Spinal cord (tissue), 10 donors: ENCODE results near the gene JAML. TPM values are rescaled to one million over a fixed set of nuclear protein-coding genes. Genes with fewer than 3 reads are reported as not detected.

ENCODE experiments used
- DNase-seq, 6 donors: peaks; one replicate each; pipeline versions ENCODE4 v3.0.0 to v3.0.0-alpha.2; 2013 to 2015; ENCODE audit warnings: low spot score in 6 of 6, low read depth in 4 of 6
- H3K27ac ChIP-seq: one replicate; pipeline ENCODE4 v1.5.1; 2013; ENCODE audit warnings: low read depth, low read length, control low read depth
- H3K27me3 ChIP-seq: one replicate; pipeline ENCODE4 v1.6.1; 2013; ENCODE audit warnings: low read length; ENCODE audit not compliant: control insufficient read depth, insufficient read depth
- H3K36me3 ChIP-seq: one replicate; pipeline ENCODE4 v1.6.1; 2013; ENCODE audit warnings: low read length; ENCODE audit not compliant: control insufficient read depth, insufficient read depth
- H3K4me1 ChIP-seq: one replicate; pipeline ENCODE4 v1.6.1; 2013; ENCODE audit warnings: low read length; ENCODE audit not compliant: control insufficient read depth, insufficient read depth
- H3K4me3 ChIP-seq: one replicate; pipeline ENCODE4 v1.5.1; 2013; ENCODE audit warnings: low read depth, low read length, control low read depth
- H3K9me3 ChIP-seq: one replicate; pipeline ENCODE4 v1.6.1; 2013; ENCODE audit warnings: low read length; ENCODE audit not compliant: control insufficient read depth, insufficient read depth
- WGBS: methylation state at CpG from one replicate; pipeline ENCODE4 v1.1.5; 2013; ENCODE audit warnings: missing lambda C conversion rate; ENCODE audit not compliant: insufficient coverage; 5-methylcytosine and 5-hydroxymethylcytosine counted together
- polyA plus RNA-seq, 2 donors: library from polyadenylated mRNA; unstranded; fragments of 120-200 nt; gene quantifications; one replicate each; pipeline ENCODE4 v1.2.1, GENCODE V29; 2013; ENCODE audit not compliant: insufficient read length in 2 of 2
- total RNA-seq, 2 donors: library from RNA; depleted of rRNA in 1 of 2; stranded (reverse); fragments of 120-200 nt in 1 of 2; fragments of >200 nt in 1 of 2; gene quantifications; one replicate each; pipeline versions ENCODE4 v1.2.3 to v1.2.4, GENCODE V29; 2013 to 2014
- donor health status: healthy.

The JAML gene
- total and polyA plus RNA-seq, 4 donors: 0.52 to 9.2 (median 5.2) TPM

DNA sequence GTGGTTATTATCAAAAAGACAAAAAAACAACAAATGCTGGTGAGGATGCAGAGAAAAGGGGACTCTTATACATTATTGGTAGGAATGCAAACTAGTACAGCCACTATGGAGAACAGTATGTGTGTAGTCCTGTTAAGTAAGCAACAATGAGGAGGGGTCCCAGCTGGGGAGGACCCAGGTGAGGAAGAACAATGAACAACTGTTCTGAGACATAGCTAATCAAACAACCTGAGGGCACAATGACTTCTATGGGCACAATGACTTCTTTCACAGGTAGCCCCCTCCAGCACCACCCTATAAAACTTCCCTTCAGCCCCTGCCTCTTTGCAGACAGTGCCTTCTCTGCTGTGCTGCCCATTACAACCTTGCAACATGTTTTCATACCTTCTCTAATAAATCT is 5.6 kb downstream of the JAML start:
- H3K27ac ChIP-seq: no peak overlapping the region
- H3K27me3 ChIP-seq: peaks cover 15% of the 10 kb centered on the region
- no peak overlapping the region for H3K4me3 ChIP-seq
- H3K9me3 ChIP-seq: no peaks in the 10 kb centered on the region
- no peaks in the 10 kb centered on the region for H3K36me3 ChIP-seq
- no peaks in the 10 kb centered on the region for H3K4me1 ChIP-seq
- DNase-seq: no peak

DNA sequence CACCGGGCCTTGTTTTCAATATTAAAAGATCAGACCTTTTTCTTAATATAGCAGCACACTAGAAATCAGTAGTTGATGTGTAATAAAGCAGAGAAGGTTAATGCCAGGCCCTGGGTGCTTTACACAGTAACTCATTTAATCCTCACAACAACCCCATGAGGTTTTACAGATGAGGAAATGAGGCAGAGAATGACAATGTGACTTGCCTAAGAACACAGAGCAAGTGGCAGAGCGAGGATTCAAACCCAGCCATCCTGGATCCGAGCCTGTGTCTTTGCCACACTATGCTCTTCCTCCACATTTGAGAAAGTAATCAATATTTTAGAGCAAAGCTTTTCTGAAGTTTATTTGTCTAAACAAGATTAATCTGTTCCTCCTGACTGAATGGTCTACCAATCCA is 7.2 kb downstream of the JAML start:
- H3K4me3 ChIP-seq: no peak overlapping the region
- no peaks in the 10 kb centered on the region for H3K36me3 ChIP-seq
- no peak overlapping the region for H3K27ac ChIP-seq
- peaks cover 16% of the 10 kb centered on the region for H3K27me3 ChIP-seq
- no peak for DNase-seq
- no peaks in the 10 kb centered on the region for H3K4me1 ChIP-seq
- no CpG with 5 or more reads among the region's 3 CpGs for WGBS
- no peaks in the 10 kb centered on the region for H3K9me3 ChIP-seq

DNA sequence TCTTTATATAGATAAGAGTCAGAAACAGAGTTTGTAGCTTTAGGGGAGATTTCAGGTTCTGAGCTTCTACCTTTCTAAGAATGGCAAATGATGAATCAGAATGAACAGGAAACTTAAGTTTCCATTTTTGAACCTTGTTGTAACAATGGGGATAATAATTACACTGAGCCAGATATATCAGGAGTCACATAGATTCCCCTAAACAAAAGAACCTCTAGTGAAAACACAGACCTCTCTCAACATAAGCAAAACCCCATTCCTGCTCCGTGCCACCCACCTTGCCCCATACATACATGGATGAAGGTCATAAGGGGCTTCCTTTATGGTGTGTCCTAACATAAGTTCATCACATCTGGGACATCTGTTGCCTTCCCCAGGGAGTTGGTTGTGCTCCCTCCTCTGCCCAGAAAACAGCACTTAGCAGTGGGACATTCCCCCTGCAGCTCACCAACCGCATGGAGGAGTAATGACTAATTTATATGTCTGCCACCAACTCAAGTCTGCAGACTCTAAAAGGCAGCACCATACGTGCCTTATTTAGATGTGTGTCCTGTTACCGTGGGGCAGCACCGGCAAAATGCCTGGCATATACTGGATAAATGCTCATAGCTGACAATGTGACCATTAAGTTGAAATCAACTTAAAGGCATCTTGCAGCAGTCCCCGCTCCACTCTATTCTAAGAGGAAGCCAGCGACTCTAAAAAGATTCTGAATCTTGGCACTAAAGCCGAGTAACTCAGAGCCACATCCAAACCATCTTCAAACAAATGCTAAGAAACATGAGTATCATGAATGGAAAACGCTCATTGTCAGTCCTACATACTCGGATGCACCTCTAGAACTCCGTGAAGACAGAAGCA is 8.0 kb downstream of the JAML start:
- DNase-seq: no peak

DNA sequence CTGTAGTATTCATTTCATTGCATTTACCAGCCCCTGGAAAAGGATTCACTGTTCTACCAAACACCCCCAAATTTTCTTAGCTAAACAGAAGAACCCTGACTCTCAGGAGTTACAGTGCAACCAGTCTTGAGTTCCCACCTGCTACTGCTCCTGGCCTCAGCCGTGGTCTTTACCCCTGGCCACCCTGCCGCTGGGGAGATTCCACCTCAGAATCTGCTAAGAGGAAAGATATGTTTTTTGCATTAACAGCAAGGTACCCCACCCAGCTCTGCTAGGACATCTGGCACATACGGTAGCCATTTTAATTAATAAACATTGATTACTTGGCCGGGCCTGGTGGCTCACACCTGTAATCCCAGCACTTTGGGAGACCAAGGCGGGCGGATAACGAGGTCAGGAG is 9.0 kb downstream of the JAML start:
- Histone ChIP-seq H3K27me3 (peaks cover 29% of the 10 kb centered on the region), H3K4me1 (no peaks in the 10 kb centered on the region), H3K27ac (no peak overlapping the region), H3K36me3 (no peaks in the 10 kb centered on the region), H3K4me3 (no peak overlapping the region), H3K9me3 (no peaks in the 10 kb centered on the region)
- WGBS: 100% methylated on average over 3 of the region's 7 CpGs
- no peak for DNase-seq

More for the DNA sequence above, 8.0 kb downstream of the JAML start:
- H3K9me3 ChIP-seq: no peaks in the 10 kb centered on the region
- peaks cover 23% of the 10 kb centered on the region for H3K27me3 ChIP-seq
- no peak overlapping the region for H3K4me3 ChIP-seq
- H3K36me3 ChIP-seq: no peaks in the 10 kb centered on the region
- no peaks in the 10 kb centered on the region for H3K4me1 ChIP-seq
- 64% methylated on average over 10 of the region's 11 CpGs for WGBS
- no peak overlapping the region for H3K27ac ChIP-seq

DNA sequence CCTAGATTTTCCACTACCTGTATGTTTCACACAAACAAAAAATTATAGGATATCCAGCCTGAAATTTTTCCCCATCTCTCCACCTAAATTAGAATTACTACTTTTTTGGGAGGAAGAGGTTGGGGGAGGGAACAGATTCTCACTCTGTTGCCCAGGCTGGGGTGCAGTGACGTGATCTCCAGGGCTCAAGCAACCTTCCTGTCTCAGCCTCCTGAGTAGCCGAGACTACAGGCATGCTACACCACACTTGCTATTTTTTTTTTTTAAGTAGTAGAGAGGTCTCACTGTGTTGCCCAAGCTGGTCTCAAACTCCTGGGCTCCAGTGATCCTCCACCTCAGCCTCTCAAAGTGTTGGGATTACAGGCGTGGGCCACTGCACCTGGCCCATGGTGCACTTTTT is 9.5 kb downstream of the JAML start:
- Histone ChIP-seq H3K4me3 (no peak overlapping the region), H3K4me1 (no peaks in the 10 kb centered on the region), H3K27me3 (peaks cover 31% of the 10 kb centered on the region), H3K9me3 (no peaks in the 10 kb centered on the region), H3K27ac (no peak overlapping the region), H3K36me3 (no peaks in the 10 kb centered on the region)
- no CpG with 5 or more reads among the region's 3 CpGs for WGBS
- no peak for DNase-seq

DNA sequence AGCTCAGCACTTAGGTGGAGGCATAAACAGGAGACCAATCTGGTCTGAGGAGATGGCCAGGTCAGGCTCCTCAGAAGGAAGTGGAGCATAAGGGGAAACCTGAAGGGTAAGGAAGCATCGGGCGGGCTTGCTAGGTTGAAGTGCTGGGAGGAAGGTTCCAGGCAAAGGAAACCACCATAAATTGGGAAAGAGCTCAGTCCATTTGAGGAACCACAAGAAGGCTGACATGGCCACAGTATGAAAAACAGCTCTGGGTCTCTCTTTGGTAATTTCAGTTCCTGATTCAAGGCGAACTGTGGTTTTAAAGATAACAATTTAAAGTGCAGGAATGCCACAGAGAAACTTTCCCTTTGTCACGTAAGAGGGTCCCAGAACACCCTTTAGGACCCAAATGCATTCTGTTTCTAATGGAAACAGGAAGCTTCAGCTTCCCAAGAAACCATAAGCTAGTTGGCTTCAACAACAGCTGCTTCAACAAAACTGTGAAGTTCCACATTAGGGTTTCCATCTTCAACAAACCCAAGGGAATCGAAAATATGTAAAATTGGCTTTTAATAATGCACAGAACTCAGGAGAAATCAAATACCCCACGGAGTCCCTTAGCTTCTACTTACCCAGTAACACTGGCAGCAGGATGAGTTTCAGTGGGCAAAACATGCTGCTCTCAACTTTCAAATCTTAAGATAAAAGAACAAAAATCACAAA is 10.4 kb downstream of the JAML start:
- H3K4me1 ChIP-seq: no peaks in the 10 kb centered on the region
- DNase-seq: no peak
- H3K27me3 ChIP-seq: peaks cover 26% of the 10 kb centered on the region
- H3K27ac ChIP-seq: peak overlapping the region; percentile 30
- WGBS: 72% methylated on average over 6 of the region's 6 CpGs
- H3K9me3 ChIP-seq: no peaks in the 10 kb centered on the region
- no peak overlapping the region for H3K4me3 ChIP-seq
- no peaks in the 10 kb centered on the region for H3K36me3 ChIP-seq

DNA sequence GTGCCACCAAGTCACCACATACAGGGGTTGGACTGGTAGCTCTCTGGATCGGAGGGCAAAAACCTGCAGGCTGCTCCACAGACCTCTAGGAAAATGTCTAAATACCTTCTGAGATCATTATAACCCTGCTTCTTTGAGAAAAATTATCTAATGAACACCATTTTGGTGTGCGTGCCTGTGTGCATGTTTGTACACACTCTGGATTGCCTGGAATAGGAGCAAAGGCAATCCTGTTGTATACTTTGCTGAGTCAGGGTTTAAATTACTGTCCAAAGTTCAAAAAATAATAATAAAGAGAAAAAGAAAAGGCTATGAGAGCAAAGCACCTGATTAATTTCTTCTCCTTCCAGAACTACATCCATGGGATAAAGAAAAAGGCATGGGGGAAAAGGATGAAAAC is 11.0 kb downstream of the JAML start:
- no CpG with 5 or more reads among the region's 2 CpGs for WGBS
- H3K27ac ChIP-seq: peak overlapping the region; percentile 30
- no peaks in the 10 kb centered on the region for H3K4me1 ChIP-seq
- peaks cover 29% of the 10 kb centered on the region for H3K27me3 ChIP-seq
- DNase-seq: no peak
- H3K4me3 ChIP-seq: no peak overlapping the region
- no peaks in the 10 kb centered on the region for H3K9me3 ChIP-seq
- no peaks in the 10 kb centered on the region for H3K36me3 ChIP-seq

DNA sequence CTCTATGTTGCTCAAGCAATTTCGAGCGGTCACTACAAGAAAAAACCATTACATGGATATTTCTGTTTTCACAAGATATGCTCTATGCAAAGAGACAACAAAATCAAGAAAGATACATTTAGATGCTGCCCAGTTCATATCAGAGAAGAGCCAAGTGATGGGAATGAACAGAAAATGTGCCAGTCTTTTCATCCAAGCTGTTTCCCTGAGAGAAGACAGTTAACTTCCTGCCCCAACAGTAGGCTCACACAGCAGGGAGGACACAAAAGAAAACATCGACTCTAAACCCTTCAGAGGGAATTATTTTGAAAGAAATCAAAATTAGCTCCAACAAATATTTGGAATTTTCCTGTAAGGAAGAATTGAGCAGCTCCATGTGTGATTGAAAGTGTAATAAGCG is 11.6 kb downstream of the JAML start:
- peak in 1 of 6 donors; percentile 50 for DNase-seq
- Histone ChIP-seq H3K27ac (no peak overlapping the region), H3K27me3 (peaks cover 29% of the 10 kb centered on the region), H3K9me3 (no peaks in the 10 kb centered on the region), H3K36me3 (no peaks in the 10 kb centered on the region), H3K4me3 (no peak overlapping the region), H3K4me1 (no peaks in the 10 kb centered on the region)
- 100% methylated on average over 1 of the region's 4 CpGs for WGBS

DNA sequence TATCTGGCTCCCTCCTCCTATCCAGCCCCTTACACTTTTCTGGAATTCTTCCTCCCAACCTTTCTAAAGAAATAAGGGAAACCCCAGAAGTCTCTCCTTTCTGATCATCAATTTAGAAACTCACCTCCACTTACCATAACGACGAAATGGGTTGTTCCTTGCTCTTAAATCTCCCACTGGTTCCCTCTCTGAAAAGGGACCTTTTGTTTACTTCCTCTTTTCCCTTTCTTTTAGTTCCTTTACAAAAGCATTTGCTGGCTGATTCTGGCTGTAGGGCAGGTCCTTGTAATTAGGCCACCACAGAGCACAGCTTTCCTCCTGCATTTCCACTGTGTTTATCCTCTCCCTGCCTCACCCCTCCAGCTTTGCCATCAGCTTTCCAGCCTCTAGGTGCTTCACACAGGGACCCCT is 12.0 kb downstream of the JAML start:
- WGBS: 42% methylated on average over 2 of the region's 2 CpGs

More for the DNA sequence above, 12.0 kb downstream of the JAML start:
- Histone ChIP-seq H3K27me3 (peaks cover 30% of the 10 kb centered on the region), H3K27ac (no peak overlapping the region), H3K36me3 (no peaks in the 10 kb centered on the region), H3K9me3 (no peaks in the 10 kb centered on the region), H3K4me1 (no peaks in the 10 kb centered on the region), H3K4me3 (no peak overlapping the region)
- DNase-seq: no peak
